ENCODE measurements around the gene SDCCAG8. TPM values are rescaled to one million over a fixed set of nuclear protein-coding genes. Genes with fewer than 3 reads are reported as not detected.

The SDCCAG8 gene
- total RNA-seq, 1 experiment from 2014 or later, result 36.6 TPM

Small RNA genes within 50 kb of the gene (small RNA-seq; reads per million reads assigned to genes)
- gene MIR4677, result 7.0 reads per million, percentile 86 among the genes with 10 or more reads in this experiment

Other genes with a start within 250 kb of the SDCCAG8 start
- 87.3 and 124 TPM in 2 replicates for gene CEP170, start 760 bp upstream of the SDCCAG8 start, total RNA-seq (2014; rRNA removed; shearing (Covaris generic); ENCODE audit: low replicate concordance)

All from Karpas-422 (cell line).